Head of caudate nucleus (tissue), 42 donors: ENCODE results near the gene CAPN15.
A peak's percentile ranks its signal among the peaks of the same experiment; 100 is the strongest.
"Not testable (repeated sequence)": the region's sequence is repeated elsewhere in the genome, so short reads cannot be mapped to it uniquely, and the experiment has no call there.

ENCODE experiments used
- DNase-seq, 42 donors: peaks; one replicate each; pipeline versions ENCODE4 v3.0.0 to v3.0.0-alpha.2; 2020 to 2021; ENCODE audit warnings: mixed read lengths in 7 of 42
- intact Hi-C: fragments of 100-400 bp; cut with DNase I; formaldehyde crosslinking; loops from one replicate; pipeline ENCODE4 v1.15.0; 2022

Gene CAPN15

GRCh38 chr16:503150-504071, 24.1 kb upstream of the CAPN15 start:
- intact Hi-C loops, result no loop called here
- no peak for DNase-seq

- intact Hi-C loops, result no loop called here
- DNase-seq, result peak; percentile 36 to 93 (median 75)
These were observed 21.9 kb upstream of the CAPN15 start for GRCh38 chr16:505479-506245.

DNA sequence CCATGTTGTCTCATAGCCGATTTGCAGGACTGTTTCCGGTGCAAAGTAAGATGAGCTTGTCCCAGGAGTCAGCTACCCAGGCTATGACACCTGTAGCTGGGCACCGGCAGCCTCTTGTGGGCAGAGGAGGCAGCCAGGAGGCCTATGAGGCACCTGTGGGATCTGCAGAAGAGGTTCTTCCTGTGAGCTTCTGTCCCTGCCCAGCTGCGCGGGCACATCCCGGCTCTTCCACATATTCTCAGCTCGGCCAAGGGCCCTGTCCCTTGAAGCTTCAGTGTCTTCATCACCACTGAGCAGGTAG, 21.3 kb upstream of the CAPN15 start:
- intact Hi-C loops, result no loop called here
- DNase-seq, result no peak

DNA sequence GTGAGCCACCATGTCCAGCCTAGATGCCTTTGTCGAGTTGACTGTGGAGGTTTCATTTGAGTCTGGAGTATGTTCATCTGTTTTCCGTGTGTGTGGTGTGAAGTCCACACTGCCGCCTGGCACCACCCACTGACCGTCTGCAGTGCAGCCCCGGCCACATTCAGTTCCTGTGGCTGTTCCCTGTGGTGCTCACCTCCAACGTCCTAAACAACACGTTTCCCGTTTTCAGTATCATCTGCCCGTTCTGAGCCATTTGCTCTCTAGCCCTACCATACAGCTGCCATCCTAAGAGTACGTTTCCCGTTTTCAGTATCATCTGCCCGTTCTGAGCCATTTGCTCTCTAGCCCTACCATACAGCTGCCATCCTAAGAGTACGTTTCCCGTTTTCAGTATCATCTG, 20.0 kb upstream of the CAPN15 start:
- intact Hi-C loops, DNase-seq: not testable (repeated sequence)

- DNase-seq, result no peak
- intact Hi-C loops, result no loop called here
These were observed 19.5 kb upstream of the CAPN15 start for GRCh38 chr16:507996-508395.

DNA sequence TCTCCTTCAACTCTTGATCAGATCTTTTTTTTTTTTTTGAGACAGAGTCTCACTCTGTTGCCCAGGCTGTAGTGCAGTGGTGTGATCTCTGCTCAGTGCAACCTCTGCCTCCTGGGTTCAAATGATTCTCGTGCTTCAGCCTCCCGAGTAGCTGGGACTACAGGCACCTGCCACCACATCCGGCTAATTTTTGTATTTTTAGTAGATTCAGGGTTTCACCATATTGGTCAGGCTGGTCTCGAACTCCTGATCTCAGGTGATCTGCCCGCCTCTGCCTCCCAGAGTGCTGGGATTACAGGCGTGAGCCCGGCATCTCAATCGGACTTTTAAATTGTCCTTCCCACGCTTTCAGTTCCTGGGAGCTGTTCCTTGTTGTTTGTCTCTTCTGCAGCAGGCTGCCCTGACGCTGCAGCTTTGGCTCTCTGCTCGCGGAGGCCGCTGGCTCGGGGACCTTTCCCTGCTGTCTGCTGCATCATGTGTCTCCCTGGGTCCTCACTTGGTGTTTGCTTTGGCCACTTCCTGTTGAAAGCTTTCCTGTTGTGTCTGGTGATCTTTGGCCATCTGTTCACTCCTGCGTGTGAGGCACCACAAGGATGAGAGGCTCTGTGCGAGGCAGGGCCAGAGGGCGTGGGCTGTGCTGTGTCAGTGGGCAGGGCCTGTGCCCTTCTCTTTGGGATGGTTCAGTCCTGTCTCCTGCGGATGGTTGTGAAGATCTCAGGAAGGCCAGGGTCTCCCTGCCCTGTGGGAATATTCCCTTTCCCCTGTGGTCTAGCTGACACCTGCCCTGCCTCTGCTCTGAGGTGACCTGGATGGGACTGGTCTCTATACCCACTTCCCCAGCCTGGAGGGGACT, 18.4 kb upstream of the CAPN15 start:
- peak in 2 of 42 donors; percentile 37 to 58 for DNase-seq
- intact Hi-C loops, result no loop called here

DNA sequence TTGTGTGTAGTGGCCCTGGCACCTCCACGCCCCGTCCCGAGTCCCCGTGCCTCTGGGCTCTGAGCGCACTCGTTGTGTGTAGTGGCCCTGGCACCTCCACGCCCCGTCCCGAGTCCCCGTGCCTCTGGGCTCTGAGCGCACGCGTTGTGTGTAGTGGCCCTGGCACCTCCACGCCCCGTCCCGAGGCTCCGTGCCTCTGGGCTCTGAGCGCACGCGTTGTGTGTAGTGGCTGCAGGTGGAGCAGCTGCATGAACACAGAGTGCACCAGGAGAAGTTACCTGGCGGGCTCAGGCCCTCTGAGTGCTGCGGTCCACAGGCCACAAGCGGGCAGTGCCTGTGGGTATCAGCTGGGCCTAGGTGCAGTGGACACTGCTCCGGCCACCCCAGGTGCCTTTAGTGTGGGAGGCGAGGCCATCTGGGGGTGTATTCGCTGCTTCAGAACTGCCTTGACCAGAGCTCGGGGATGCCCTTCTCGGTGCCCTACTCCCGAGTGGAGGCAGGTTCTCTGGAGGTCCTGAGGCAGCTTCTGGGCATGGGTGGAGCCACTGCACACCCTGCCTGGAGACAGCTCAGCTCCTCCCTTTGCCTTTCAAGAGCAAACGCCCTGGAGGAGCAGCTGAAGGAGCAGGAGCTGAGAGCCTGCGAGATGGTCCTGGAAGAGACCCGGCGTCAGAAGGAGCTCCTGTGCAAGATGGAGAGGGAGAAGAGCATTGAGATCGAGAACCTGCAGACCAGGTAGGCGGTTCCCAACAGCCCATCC, 17.3 kb upstream of the CAPN15 start:
- no peak for DNase-seq
- intact Hi-C loops, result no loop called here

DNA sequence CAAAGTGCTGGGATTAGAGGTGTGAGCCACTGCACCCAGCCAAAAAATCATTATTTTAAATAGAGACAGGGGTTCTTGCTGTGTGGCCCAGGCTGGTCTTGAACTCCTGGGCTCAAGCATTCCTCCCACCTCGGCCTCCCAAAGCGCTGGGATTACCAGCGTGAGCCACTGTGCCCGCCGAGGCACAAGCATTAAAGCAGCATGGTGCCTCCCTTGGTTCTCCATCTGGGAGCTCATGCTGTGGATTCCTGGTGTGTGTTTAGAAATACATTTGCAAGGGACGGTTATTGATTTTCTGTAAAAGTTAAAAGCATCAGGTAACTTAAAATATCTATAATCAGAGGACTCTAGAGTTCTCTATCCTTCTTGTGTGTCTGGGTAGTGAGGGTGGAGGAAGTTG, 14.7 kb upstream of the CAPN15 start:
- intact Hi-C loops, result no loop called here
- DNase-seq, result no peak

DNA sequence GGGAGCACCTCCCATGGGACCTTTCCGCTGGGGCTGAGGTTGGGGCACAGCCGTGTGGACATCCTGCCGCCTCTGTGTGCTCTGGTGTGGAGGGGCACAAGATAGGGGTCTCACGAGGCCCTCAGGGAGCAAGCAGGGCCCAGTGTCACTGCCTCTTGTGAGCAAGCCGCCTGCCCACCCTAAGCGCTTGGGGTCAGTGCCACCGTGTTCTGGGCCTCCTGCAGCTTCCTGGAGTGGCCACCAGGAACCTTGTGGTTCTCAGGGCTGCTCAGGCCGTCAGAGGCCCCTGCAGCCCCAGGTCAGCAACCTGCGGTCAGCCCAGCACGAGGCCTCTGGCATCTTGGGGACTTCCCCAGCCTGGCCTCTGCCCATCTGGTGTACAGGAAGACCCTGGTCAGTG, 13.6 kb upstream of the CAPN15 start:
- intact Hi-C loops, result no loop called here
- DNase-seq, result no peak

DNA sequence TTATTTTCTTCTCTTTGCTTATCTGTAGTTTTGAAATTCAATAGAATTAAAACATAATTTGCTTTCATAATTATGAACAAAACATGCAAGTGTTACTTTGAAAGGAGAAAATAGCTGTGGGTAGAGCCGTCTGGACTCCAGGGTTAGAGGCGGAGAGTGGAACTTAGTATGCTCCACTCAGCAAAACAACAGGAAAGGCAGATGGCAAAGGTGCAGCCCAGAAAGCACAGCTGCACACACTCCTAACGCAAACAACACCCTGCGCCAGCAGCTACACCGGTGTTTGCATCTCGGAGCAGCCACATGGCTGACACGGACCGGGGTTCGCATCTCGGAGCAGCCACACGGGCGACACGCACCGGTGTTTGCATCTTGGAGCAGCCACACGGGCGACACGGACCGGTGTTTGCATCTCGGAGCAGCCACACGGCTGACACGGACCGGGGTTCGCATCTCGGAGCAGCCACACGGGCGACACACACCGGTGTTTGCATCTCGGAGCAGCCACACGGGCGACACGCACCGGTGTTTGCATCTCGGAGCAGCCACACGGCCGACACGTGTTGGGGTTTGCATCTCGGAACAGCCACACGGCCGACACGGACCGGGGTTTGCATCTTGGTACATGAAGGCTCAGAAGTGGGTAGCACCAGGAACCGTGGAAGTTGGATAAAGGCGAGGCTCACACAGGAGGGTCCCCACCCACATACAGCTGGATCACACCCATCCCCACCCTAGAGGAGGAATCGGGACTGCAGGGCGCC, 12.2 kb upstream of the CAPN15 start:
- intact Hi-C loops, result no loop called here
- DNase-seq, result no peak

DNA sequence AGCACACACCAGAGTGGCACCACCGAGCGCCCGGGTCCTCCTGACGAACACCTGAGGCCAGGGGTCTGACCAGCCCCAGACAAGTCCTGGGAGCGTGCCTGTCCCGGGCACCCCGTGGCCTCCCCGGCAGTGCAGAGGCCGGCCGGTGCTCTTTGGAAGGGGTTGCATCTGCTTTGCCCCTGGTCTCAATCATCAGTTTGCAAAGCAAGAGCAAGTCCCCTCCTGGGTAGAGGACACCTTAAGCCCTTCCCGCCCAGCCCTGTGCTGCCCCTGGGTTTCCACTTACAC, 11.6 kb upstream of the CAPN15 start:
- no peak for DNase-seq
- intact Hi-C loops, result no loop called here

DNA sequence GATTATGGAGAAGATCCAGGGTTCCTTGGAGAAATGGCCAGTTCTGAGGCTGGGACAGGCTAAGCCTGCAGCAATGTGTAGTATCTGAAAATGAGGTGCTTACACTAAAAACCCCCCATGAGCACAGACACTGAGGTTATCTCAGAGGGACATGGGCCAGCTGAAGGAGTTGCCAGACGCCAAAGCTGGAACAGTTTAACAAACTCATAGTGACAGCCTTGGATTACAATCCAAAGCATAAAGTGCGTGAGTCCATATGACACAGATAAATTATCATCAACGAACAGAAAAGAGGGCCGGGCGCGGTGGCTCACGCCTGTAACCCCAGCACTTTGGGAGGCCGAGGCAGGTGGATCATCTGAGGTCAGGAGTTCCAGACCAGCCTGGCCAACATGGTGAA, 11.2 kb upstream of the CAPN15 start:
- intact Hi-C loops, result no loop called here

DNA sequence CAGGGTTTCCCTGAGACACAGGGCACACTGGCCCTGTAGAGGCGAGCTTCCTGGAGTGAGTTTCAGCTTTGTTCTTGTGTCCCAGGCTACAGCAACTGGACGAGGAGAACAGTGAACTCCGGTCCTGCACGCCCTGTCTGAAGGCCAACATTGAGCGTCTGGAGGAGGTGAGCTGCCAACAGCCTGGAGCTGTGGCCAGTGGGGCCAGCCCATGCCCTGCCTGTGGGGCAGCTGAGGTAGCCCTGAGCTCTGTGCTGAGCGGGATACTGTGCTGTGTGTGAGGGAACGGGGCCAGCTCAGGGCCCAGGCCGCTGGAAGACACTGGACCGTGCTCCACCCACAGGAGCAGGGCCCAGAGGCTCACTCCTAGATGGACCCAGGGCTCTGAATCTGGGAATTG, 8.7 kb upstream of the CAPN15 start:
- intact Hi-C loops, result no loop called here
- peak in 8 of 42 donors; percentile 29 to 58 (median 52) for DNase-seq

More for the DNA sequence above, 11.2 kb upstream of the CAPN15 start:
- DNase-seq, result no peak

GRCh38 chr16:519425-519824, 8.1 kb upstream of the CAPN15 start:
- intact Hi-C loops, result no loop called here
- no peak for DNase-seq

DNA sequence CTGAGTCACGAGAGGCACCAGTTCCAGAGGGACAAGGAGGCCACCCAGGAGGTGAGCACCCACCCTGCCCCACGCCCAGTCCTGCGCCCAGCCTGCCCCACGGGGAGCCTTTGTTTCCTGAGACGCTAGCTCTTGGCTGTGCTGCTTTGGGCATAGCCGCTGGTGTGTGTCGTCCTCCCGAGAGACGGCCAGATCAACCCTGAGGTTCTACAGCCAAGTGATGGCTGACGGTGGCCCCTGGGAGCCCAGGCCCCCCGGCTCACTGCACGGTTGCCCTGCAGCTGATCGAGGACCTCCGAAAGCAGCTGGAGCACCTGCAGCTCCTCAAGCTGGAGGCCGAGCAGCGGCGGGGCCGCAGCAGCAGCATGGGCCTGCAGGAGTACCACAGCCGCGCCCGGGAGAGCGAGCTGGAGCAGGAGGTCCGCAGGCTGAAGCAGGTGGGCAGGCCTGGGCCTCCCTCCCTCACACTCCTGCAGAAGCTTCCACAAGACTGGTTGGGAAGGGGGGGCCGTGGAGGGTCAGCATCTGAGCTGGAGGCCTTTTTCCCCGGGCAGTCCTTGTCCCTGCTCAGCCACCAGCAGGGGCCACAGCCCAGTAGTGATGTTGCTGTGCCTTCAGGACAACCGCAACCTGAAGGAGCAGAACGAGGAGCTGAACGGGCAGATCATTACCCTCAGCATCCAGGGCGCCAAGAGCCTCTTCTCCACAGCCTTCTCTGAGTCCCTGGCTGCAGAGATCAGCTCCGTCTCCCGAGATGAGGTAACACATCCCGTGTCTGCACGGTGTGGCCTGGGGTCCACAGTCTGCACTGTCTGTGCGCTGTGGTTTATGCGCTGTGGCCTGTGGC, 7.4 kb upstream of the CAPN15 start:
- DNase-seq, result no peak
- intact Hi-C loops, result loop anchor here (10.0 kb wide), 1 partner anchor 95 kb away; the partner anchor contains the start of gene RAB11FIP3

DNA sequence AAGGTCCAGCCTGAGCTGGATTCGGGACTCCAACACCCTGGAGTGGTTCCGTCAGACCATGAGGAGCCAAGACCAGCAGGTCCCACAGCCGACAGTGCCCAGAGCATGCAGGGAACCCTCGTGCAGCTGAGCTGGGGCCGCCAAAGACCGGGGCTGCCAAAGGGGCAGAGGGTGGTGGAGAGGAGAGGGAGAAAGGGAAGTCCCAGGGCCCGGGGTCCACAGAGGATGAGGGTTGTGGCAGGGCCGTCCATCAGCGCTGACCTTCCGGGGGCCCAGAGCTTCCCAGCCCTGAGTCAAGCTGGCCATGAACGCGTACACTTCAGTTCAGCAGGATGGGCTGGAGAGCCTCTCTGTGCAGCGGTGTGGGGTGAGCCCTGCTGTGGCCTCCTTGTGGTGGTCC, 6.7 kb upstream of the CAPN15 start:
- intact Hi-C loops, result loop anchor here (10.0 kb wide), 1 partner anchor 96 kb away; the partner anchor contains the start of gene RAB11FIP3
- DNase-seq, result no peak
